SJSA1 (cell line): Measurements from ENCODE around the gene C11orf21. TPM values are rescaled to one million over a fixed set of nuclear protein-coding genes. Genes with fewer than 3 reads are reported as not detected.
A peak's percentile ranks its signal among the peaks of the same experiment; 100 is the strongest.

Source experiments
- DNase-seq, 2 experiments: peaks; one replicate each; pipeline ENCODE4 v3.0.0-alpha.2; 2015 to 2020; ENCODE audit warnings: low spot score in 2 of 2, low read depth in 1 of 2
- H3K27ac ChIP-seq: fragments of 250-450 bp; sonication (Bioruptor Pico); 2 replicates; pipeline ENCODE4 v1.5.1; 2020; ENCODE audit warnings: mild to moderate bottlenecking, moderate library complexity
- H3K27me3 ChIP-seq: fragments of 250-450 bp; sonication (Bioruptor Pico); replicated peaks from 2 replicates; pipeline ENCODE4 v1.5.1; 2020; ENCODE audit warnings: mild to moderate bottlenecking, moderate library complexity
- H3K36me3 ChIP-seq: fragments of 250-450 bp; sonication (Bioruptor Pico); 2 replicates; pipeline ENCODE4 v1.5.1; 2020; ENCODE audit warnings: mild to moderate bottlenecking
- H3K4me1 ChIP-seq: fragments of 250-450 bp; sonication (Bioruptor Pico); replicated peaks from 2 replicates; pipeline ENCODE4 v1.6.1; 2021; ENCODE audit warnings: mild to moderate bottlenecking
- H3K4me3 ChIP-seq: fragments of 250-450 bp; sonication (Bioruptor Pico); 2 replicates; pipeline ENCODE4 v1.5.1; 2020; ENCODE audit warnings: mild to moderate bottlenecking
- H3K9me3 ChIP-seq: fragments of 250-450 bp; sonication (Bioruptor Pico); replicated peaks from 2 replicates; pipeline ENCODE4 v1.5.1; 2020; ENCODE audit warnings: mild to moderate bottlenecking
- total RNA-seq: library from RNA; depleted of rRNA; stranded (reverse); fragments of >200 nt; shearing (Covaris generic); gene quantifications from 2 replicates; pipeline ENCODE4 v1.2.3, GENCODE V29; 2014

C11orf21 gene
- total RNA-seq, 1 experiment from 2014 or later: 0.11 TPM

- peaks cover 4% of the 10 kb centered on the region; the same call in 1 of the 2 replicates for H3K4me1 ChIP-seq
- peaks cover 76% of the 10 kb centered on the region for H3K27me3 ChIP-seq
- no peak overlapping the region for H3K4me3 ChIP-seq
- H3K36me3 ChIP-seq: no peaks in the 10 kb centered on the region
- no peak overlapping the region for H3K27ac ChIP-seq
- DNase-seq: peak in 1 of 2 experiments; percentile 43
- H3K9me3 ChIP-seq: no peaks in the 10 kb centered on the region
These were observed 37.2 kb downstream of the C11orf21 start for GRCh38 chr11:2264366-2265053.

GRCh38 chr11:2263724-2264360, 37.9 kb downstream of the C11orf21 start:
- H3K27ac ChIP-seq: no peak overlapping the region
- peak in 1 of 2 experiments; percentile 42 for DNase-seq
- no peaks in the 10 kb centered on the region for H3K4me1 ChIP-seq
- no peaks in the 10 kb centered on the region for H3K9me3 ChIP-seq
- peaks cover 74% of the 10 kb centered on the region for H3K27me3 ChIP-seq
- H3K36me3 ChIP-seq: no peaks in the 10 kb centered on the region
- no peak overlapping the region for H3K4me3 ChIP-seq

GRCh38 chr11:2263071-2263565, 38.6 kb downstream of the C11orf21 start:
- Histone ChIP-seq H3K27ac (no peak overlapping the region), H3K4me1 (no peaks in the 10 kb centered on the region), H3K36me3 (no peaks in the 10 kb centered on the region), H3K4me3 (no peak overlapping the region), H3K27me3 (peaks cover 67% of the 10 kb centered on the region), H3K9me3 (no peaks in the 10 kb centered on the region)
- DNase-seq: peak in 1 of 2 experiments; percentile 47

- Histone ChIP-seq H3K4me1 (no peaks in the 10 kb centered on the region), H3K36me3 (no peaks in the 10 kb centered on the region), H3K27ac (no peak overlapping the region), H3K27me3 (peaks cover 62% of the 10 kb centered on the region), H3K4me3 (no peak overlapping the region), H3K9me3 (no peaks in the 10 kb centered on the region)
- DNase-seq: peak in 1 of 2 experiments; percentile 39
These were observed 39.2 kb downstream of the C11orf21 start for GRCh38 chr11:2262301-2263070.

GRCh38 chr11:2261436-2262230, 40.1 kb downstream of the C11orf21 start:
- DNase-seq: peak in 1 of 2 experiments; percentile 43
- Histone ChIP-seq H3K4me1 (no peaks in the 10 kb centered on the region), H3K27me3 (peaks cover 54% of the 10 kb centered on the region)

GRCh38 chr11:2260491-2261364, 41.0 kb downstream of the C11orf21 start:
- no peaks in the 10 kb centered on the region for H3K4me1 ChIP-seq
- H3K27me3 ChIP-seq: peaks cover 46% of the 10 kb centered on the region
- no peaks in the 10 kb centered on the region for H3K9me3 ChIP-seq
- no peaks in the 10 kb centered on the region for H3K36me3 ChIP-seq
- H3K4me3 ChIP-seq: no peak overlapping the region
- no peak overlapping the region for H3K27ac ChIP-seq
- peak in 1 of 2 experiments; percentile 48 for DNase-seq

More at GRCh38 chr11:2261436-2262230, 40.1 kb downstream of the C11orf21 start:
- no peaks in the 10 kb centered on the region for H3K36me3 ChIP-seq
- H3K27ac ChIP-seq: no peak overlapping the region
- no peak overlapping the region for H3K4me3 ChIP-seq
- H3K9me3 ChIP-seq: no peaks in the 10 kb centered on the region

GRCh38 chr11:2259897-2260451, 41.7 kb downstream of the C11orf21 start:
- Histone ChIP-seq H3K4me3 (no peak overlapping the region), H3K4me1 (no peaks in the 10 kb centered on the region), H3K36me3 (no peaks in the 10 kb centered on the region), H3K27ac (no peak overlapping the region), H3K27me3 (peaks cover 39% of the 10 kb centered on the region), H3K9me3 (no peaks in the 10 kb centered on the region)
- DNase-seq: peak in 1 of 2 experiments; percentile 47

- Histone ChIP-seq H3K9me3 (no peaks in the 10 kb centered on the region), H3K27ac (no peak overlapping the region), H3K27me3 (peaks cover 35% of the 10 kb centered on the region), H3K4me1 (no peaks in the 10 kb centered on the region), H3K4me3 (no peak overlapping the region), H3K36me3 (no peaks in the 10 kb centered on the region)
- peak in 1 of 2 experiments; percentile 43 for DNase-seq
These were observed 42.3 kb downstream of the C11orf21 start for GRCh38 chr11:2259466-2259830.

GRCh38 chr11:2258501-2259465, 42.9 kb downstream of the C11orf21 start:
- Histone ChIP-seq H3K27ac (no peak overlapping the region), H3K27me3 (peaks cover 32% of the 10 kb centered on the region), H3K4me1 (no peaks in the 10 kb centered on the region), H3K4me3 (no peak overlapping the region), H3K36me3 (no peaks in the 10 kb centered on the region), H3K9me3 (no peaks in the 10 kb centered on the region)
- DNase-seq: peak in 1 of 2 experiments; percentile 48

GRCh38 chr11:2256951-2257700, 44.6 kb downstream of the C11orf21 start:
- no peaks in the 10 kb centered on the region for H3K4me1 ChIP-seq
- H3K27me3 ChIP-seq: peaks cover 23% of the 10 kb centered on the region
- H3K9me3 ChIP-seq: no peaks in the 10 kb centered on the region
- H3K27ac ChIP-seq: no peak overlapping the region
- H3K36me3 ChIP-seq: no peaks in the 10 kb centered on the region
- peak in 1 of 2 experiments; percentile 44 for DNase-seq
- no peak overlapping the region for H3K4me3 ChIP-seq
